Transverse colon (tissue), 3 donors: Measurements from ENCODE around the gene LARGE1.

Experiments used
- EP300 ChIP-seq: sonication (generic); formaldehyde crosslinking; IDR thresholded peaks from one replicate; pipeline ENCODE4 v1.6.1; 2017; ENCODE audit warnings: antibody characterized with exemption, low read depth
- POLR2A ChIP-seq: fragments of 450-650 bp; IDR thresholded peaks from one replicate; pipeline ENCODE4 v1.6.1; 2016; ENCODE audit warnings: antibody characterized with exemption, mild to moderate bottlenecking, moderate library complexity
- TF ChIP-seq, protein P1 (sequence below), 5 experiments: fragments of 200-600 bp in 3 of 5; fragments of 450-650 bp in 2 of 5; sonication (generic) in 3 of 5; IDR thresholded peaks; 1 replicate in 2 of 5; 2 replicates in 3 of 5; pipeline ENCODE4 v1.5.1; 2016 to 2017; ENCODE audit warnings: antibody characterized with exemption in 5 of 5, inconsistent platforms in 3 of 5, mild to moderate bottlenecking in 2 of 5, moderate library complexity in 1 of 5

DNA sequence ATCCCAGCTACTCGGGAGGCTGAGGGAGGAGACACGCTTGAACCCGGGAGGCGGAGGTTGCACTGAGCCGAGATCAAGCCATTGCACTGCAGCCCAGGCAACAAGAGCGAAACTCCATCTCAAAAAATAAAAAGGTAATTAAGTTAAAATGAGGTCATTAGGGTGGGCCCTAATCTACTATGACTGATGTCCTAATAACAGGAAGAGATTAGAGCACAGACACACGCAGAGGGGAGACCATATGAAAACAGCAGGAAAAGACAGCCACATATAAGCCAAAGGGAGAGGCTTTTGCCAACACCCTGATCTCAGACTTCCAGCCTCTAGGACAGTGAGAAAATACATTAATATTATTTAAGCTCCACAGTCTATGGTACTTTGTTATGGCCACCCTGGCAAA is 17.3 kb downstream of the LARGE1 start:
- TF ChIP-seq POLR2A (no peak), EP300 (no peak)
- TF ChIP-seq, protein P1, sequence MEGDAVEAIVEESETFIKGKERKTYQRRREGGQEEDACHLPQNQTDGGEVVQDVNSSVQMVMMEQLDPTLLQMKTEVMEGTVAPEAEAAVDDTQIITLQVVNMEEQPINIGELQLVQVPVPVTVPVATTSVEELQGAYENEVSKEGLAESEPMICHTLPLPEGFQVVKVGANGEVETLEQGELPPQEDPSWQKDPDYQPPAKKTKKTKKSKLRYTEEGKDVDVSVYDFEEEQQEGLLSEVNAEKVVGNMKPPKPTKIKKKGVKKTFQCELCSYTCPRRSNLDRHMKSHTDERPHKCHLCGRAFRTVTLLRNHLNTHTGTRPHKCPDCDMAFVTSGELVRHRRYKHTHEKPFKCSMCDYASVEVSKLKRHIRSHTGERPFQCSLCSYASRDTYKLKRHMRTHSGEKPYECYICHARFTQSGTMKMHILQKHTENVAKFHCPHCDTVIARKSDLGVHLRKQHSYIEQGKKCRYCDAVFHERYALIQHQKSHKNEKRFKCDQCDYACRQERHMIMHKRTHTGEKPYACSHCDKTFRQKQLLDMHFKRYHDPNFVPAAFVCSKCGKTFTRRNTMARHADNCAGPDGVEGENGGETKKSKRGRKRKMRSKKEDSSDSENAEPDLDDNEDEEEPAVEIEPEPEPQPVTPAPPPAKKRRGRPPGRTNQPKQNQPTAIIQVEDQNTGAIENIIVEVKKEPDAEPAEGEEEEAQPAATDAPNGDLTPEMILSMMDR (IDR thresholded peaks at IDR 0.05) = no peak
